Activated CD8-positive, alpha-beta memory T cell treated with anti-CD3 and anti-CD28 coated beads for 4 hours (primary cell): ENCODE data around the gene PDE1C.

Experiments
- DNase-seq, 2 donors: peaks; one replicate each; pipeline ENCODE4 v3.0.0-alpha.2; 2020; ENCODE audit warnings: low read depth in 2 of 2

PDE1C gene

GRCh38 chr7:32074787-32075585, 4.8 kb upstream of the PDE1C start:
- DNase-seq, result no peak

GRCh38 chr7:32073533-32073932, 3.3 kb upstream of the PDE1C start:
- DNase-seq, result no peak

- no peak for DNase-seq
Observed at GRCh38 chr7:32072397-32072796, 2.2 kb upstream of the PDE1C start.

- no peak for DNase-seq
Observed at GRCh38 chr7:32071466-32072091, 1.4 kb upstream of the PDE1C start.

GRCh38 chr7:32070051-32070405, 179 bp downstream of the PDE1C start:
- DNase-seq, result no peak

- DNase-seq, result no peak
Observed at GRCh38 chr7:32069116-32069650, 1.0 kb downstream of the PDE1C start.

GRCh38 chr7:32068411-32069101, 1.7 kb downstream of the PDE1C start:
- DNase-seq, result no peak

GRCh38 chr7:32066441-32066840, 3.8 kb downstream of the PDE1C start:
- no peak for DNase-seq

GRCh38 chr7:32063614-32064013, 6.6 kb downstream of the PDE1C start:
- no peak for DNase-seq

- DNase-seq, result no peak
Observed at GRCh38 chr7:32062150-32062549, 8.1 kb downstream of the PDE1C start.

- no peak for DNase-seq
Observed at GRCh38 chr7:32061346-32061745, 8.9 kb downstream of the PDE1C start.

- DNase-seq, result no peak
Observed at GRCh38 chr7:32059289-32060011, 10.8 kb downstream of the PDE1C start.

GRCh38 chr7:32058002-32058401, 12.2 kb downstream of the PDE1C start:
- DNase-seq, result no peak

GRCh38 chr7:32056767-32057166, 13.4 kb downstream of the PDE1C start:
- DNase-seq, result no peak

GRCh38 chr7:32053204-32053603, 17.0 kb downstream of the PDE1C start:
- no peak for DNase-seq

GRCh38 chr7:32051128-32051527, 19.1 kb downstream of the PDE1C start:
- DNase-seq, result no peak

- no peak for DNase-seq
Observed at GRCh38 chr7:32049599-32049998, 20.6 kb downstream of the PDE1C start.

GRCh38 chr7:32048970-32049491, 21.2 kb downstream of the PDE1C start:
- DNase-seq, result no peak

GRCh38 chr7:32047801-32048200, 22.4 kb downstream of the PDE1C start:
- no peak for DNase-seq

- DNase-seq, result no peak
Observed at GRCh38 chr7:32047075-32047474, 23.1 kb downstream of the PDE1C start.

GRCh38 chr7:32045228-32045627, 25.0 kb downstream of the PDE1C start:
- no peak for DNase-seq

GRCh38 chr7:32044739-32045138, 25.5 kb downstream of the PDE1C start:
- DNase-seq, result no peak
